Measurements from ENCODE around the gene DIPK1A. TPM values are rescaled to one million over a fixed set of nuclear protein-coding genes. Genes with fewer than 3 reads are reported as not detected.

The DIPK1A gene
- total RNA-seq, 2 experiments from 2014 or later, result 11.6 TPM

- H3K27ac Mint-ChIP-seq, result no peak overlapping the region
- no peaks in the 10 kb centered on the region for H3K9me3 Mint-ChIP-seq
- no peak overlapping the region for H3K4me3 Mint-ChIP-seq
- DNase-seq, result no peak
- H3K36me3 Mint-ChIP-seq, result no peaks in the 10 kb centered on the region
- no peak for ATAC-seq (ENCODE audit: low read depth)
- H3K4me1 Mint-ChIP-seq, result no peaks in the 10 kb centered on the region
- H3K27me3 Mint-ChIP-seq, result peaks cover 20% of the 10 kb centered on the region
- POLR2A ChIA-PET, result no interaction called here
Measured at GRCh38 chr1:92820551-92820950, 140.7 kb downstream of the DIPK1A start.

GRCh38 chr1:92820024-92820423 is 141.2 kb downstream of the DIPK1A start:
- POLR2A ChIA-PET, result no interaction called here
- Mint-ChIP-seq H3K27me3 (peaks cover 22% of the 10 kb centered on the region), H3K4me1 (no peaks in the 10 kb centered on the region), H3K4me3 (no peak overlapping the region), H3K9me3 (no peaks in the 10 kb centered on the region), H3K36me3 (no peaks in the 10 kb centered on the region), H3K27ac (no peak overlapping the region)
- DNase-seq (no peak), ATAC-seq (ENCODE audit: low read depth) (no peak)

- H3K9me3 Mint-ChIP-seq, result no peaks in the 10 kb centered on the region
- no peaks in the 10 kb centered on the region for H3K4me1 Mint-ChIP-seq
- peaks cover 30% of the 10 kb centered on the region for H3K27me3 Mint-ChIP-seq
- POLR2A ChIA-PET, result interaction anchor here (1.1 kb wide), 1 partner anchor 14 kb away, joined by 3 read pairs; the partner anchor contains the start of gene RPL5
- ATAC-seq (ENCODE audit: low read depth) (no peak), DNase-seq (no peak)
- H3K27ac Mint-ChIP-seq, result no peak overlapping the region
- H3K36me3 Mint-ChIP-seq, result no peaks in the 10 kb centered on the region
- no peak overlapping the region for H3K4me3 Mint-ChIP-seq
Measured at GRCh38 chr1:92817986-92818764, 143.1 kb downstream of the DIPK1A start.

- DNase-seq (no peak), ATAC-seq (ENCODE audit: low read depth) (no peak)
- Mint-ChIP-seq H3K36me3 (no peaks in the 10 kb centered on the region), H3K4me1 (no peaks in the 10 kb centered on the region), H3K27me3 (peaks cover 40% of the 10 kb centered on the region), H3K9me3 (no peaks in the 10 kb centered on the region), H3K4me3 (no peak overlapping the region), H3K27ac (no peak overlapping the region)
- POLR2A ChIA-PET, result no interaction called here
Measured at GRCh38 chr1:92817137-92817697, 144.0 kb downstream of the DIPK1A start.

- Mint-ChIP-seq H3K4me1 (no peaks in the 10 kb centered on the region), H3K9me3 (no peaks in the 10 kb centered on the region), H3K4me3 (no peak overlapping the region), H3K27ac (no peak overlapping the region), H3K36me3 (no peaks in the 10 kb centered on the region), H3K27me3 (peaks cover 43% of the 10 kb centered on the region)
- DNase-seq (no peak), ATAC-seq (ENCODE audit: low read depth) (no peak)
- POLR2A ChIA-PET, result no interaction called here
Measured at GRCh38 chr1:92816732-92817131, 144.5 kb downstream of the DIPK1A start.

- Mint-ChIP-seq H3K27ac (no peak overlapping the region), H3K9me3 (peaks cover 1% of the 10 kb centered on the region), H3K27me3 (peaks cover 50% of the 10 kb centered on the region), H3K4me1 (peaks cover 5% of the 10 kb centered on the region), H3K4me3 (no peak overlapping the region), H3K36me3 (no peaks in the 10 kb centered on the region)
- POLR2A ChIA-PET, result no interaction called here
- ATAC-seq (ENCODE audit: low read depth) (no peak), DNase-seq (no peak)
Measured at GRCh38 chr1:92808381-92808780, 152.9 kb downstream of the DIPK1A start.

GRCh38 chr1:92805216-92805615 is 156.0 kb downstream of the DIPK1A start:
- no peak overlapping the region for H3K27ac Mint-ChIP-seq
- DNase-seq (no peak), ATAC-seq (ENCODE audit: low read depth) (no peak)
- peaks cover 32% of the 10 kb centered on the region for H3K27me3 Mint-ChIP-seq
- peaks cover 5% of the 10 kb centered on the region for H3K4me1 Mint-ChIP-seq
- H3K4me3 Mint-ChIP-seq, result no peak overlapping the region
- POLR2A ChIA-PET, result no interaction called here
- H3K9me3 Mint-ChIP-seq, result peaks cover 2% of the 10 kb centered on the region
- H3K36me3 Mint-ChIP-seq, result no peaks in the 10 kb centered on the region

- Mint-ChIP-seq H3K27ac (no peak overlapping the region), H3K4me1 (peaks cover 5% of the 10 kb centered on the region), H3K4me3 (no peak overlapping the region), H3K27me3 (peaks cover 32% of the 10 kb centered on the region), H3K36me3 (no peaks in the 10 kb centered on the region), H3K9me3 (peaks cover 2% of the 10 kb centered on the region)
- ATAC-seq (ENCODE audit: low read depth) (no peak), DNase-seq (no peak)
- POLR2A ChIA-PET, result no interaction called here
Measured at GRCh38 chr1:92804721-92805201, 156.5 kb downstream of the DIPK1A start.

GRCh38 chr1:92803140-92803887 is 157.9 kb downstream of the DIPK1A start:
- ATAC-seq (ENCODE audit: low read depth) (no peak), DNase-seq (no peak)
- no peaks in the 10 kb centered on the region for H3K36me3 Mint-ChIP-seq
- no peak overlapping the region for H3K4me3 Mint-ChIP-seq
- H3K9me3 Mint-ChIP-seq, result peaks cover 2% of the 10 kb centered on the region
- POLR2A ChIA-PET, result no interaction called here
- no peak overlapping the region for H3K27ac Mint-ChIP-seq
- peaks cover 5% of the 10 kb centered on the region for H3K4me1 Mint-ChIP-seq
- H3K27me3 Mint-ChIP-seq, result peaks cover 33% of the 10 kb centered on the region

GRCh38 chr1:92797961-92798360 is 163.3 kb downstream of the DIPK1A start:
- H3K4me3 Mint-ChIP-seq, result no peak overlapping the region
- DNase-seq (no peak), ATAC-seq (ENCODE audit: low read depth) (no peak)
- H3K36me3 Mint-ChIP-seq, result no peaks in the 10 kb centered on the region
- POLR2A ChIA-PET, result no interaction called here
- no peak overlapping the region for H3K27ac Mint-ChIP-seq
- H3K4me1 Mint-ChIP-seq, result no peaks in the 10 kb centered on the region
- H3K27me3 Mint-ChIP-seq, result peaks cover 61% of the 10 kb centered on the region
- peaks cover 1% of the 10 kb centered on the region for H3K9me3 Mint-ChIP-seq

- no peaks in the 10 kb centered on the region for H3K4me1 Mint-ChIP-seq
Measured at GRCh38 chr1:92797297-92797696, 164.0 kb downstream of the DIPK1A start.

GRCh38 chr1:92795166-92795565 is 166.1 kb downstream of the DIPK1A start:
- no peak for ATAC-seq (ENCODE audit: low read depth)

More at GRCh38 chr1:92797297-92797696, 164.0 kb downstream of the DIPK1A start:
- no peak overlapping the region for H3K4me3 Mint-ChIP-seq
- ATAC-seq (ENCODE audit: low read depth) (no peak), DNase-seq (no peak)
- no peaks in the 10 kb centered on the region for H3K36me3 Mint-ChIP-seq
- H3K27ac Mint-ChIP-seq, result no peak overlapping the region
- POLR2A ChIA-PET, result no interaction called here
- H3K9me3 Mint-ChIP-seq, result peaks cover 1% of the 10 kb centered on the region
- peaks cover 66% of the 10 kb centered on the region for H3K27me3 Mint-ChIP-seq

GRCh38 chr1:92792340-92792782 is 168.9 kb downstream of the DIPK1A start:
- H3K4me3 Mint-ChIP-seq, result no peak overlapping the region
- no peak for ATAC-seq (ENCODE audit: low read depth)
- POLR2A ChIA-PET, result interaction anchor here (0.6 kb wide), 1 partner anchor 1301 kb away, joined by 5 read pairs; no protein-coding TSS in a partner anchor
- DNase-seq, result no peak
- no peaks in the 10 kb centered on the region for H3K9me3 Mint-ChIP-seq
- no peak overlapping the region for H3K27ac Mint-ChIP-seq
- H3K27me3 Mint-ChIP-seq, result peaks cover 89% of the 10 kb centered on the region
- H3K4me1 Mint-ChIP-seq, result no peaks in the 10 kb centered on the region
- H3K36me3 Mint-ChIP-seq, result no peaks in the 10 kb centered on the region

More at GRCh38 chr1:92795166-92795565, 166.1 kb downstream of the DIPK1A start:
- POLR2A ChIA-PET, result no interaction called here
- H3K9me3 Mint-ChIP-seq, result no peaks in the 10 kb centered on the region
- H3K27ac Mint-ChIP-seq, result no peak overlapping the region
- no peaks in the 10 kb centered on the region for H3K36me3 Mint-ChIP-seq
- H3K27me3 Mint-ChIP-seq, result peaks cover 80% of the 10 kb centered on the region
- no peak for DNase-seq
- H3K4me1 Mint-ChIP-seq, result no peaks in the 10 kb centered on the region
- H3K4me3 Mint-ChIP-seq, result no peak overlapping the region

Data from activated naive CD8-positive, alpha-beta T cell treated with anti-CD3 and anti-CD28 coated beads, Interleukin-2, amount 10 ng/mL, durations not matched to agents 7 days and 5 days (primary cell).